ENCODE data around the gene SHC3. TPM values are rescaled to one million over a fixed set of nuclear protein-coding genes. Genes with fewer than 3 reads are reported as not detected.

The SHC3 gene
- total RNA-seq, 2 experiments from 2014 or later: not detected

DNA sequence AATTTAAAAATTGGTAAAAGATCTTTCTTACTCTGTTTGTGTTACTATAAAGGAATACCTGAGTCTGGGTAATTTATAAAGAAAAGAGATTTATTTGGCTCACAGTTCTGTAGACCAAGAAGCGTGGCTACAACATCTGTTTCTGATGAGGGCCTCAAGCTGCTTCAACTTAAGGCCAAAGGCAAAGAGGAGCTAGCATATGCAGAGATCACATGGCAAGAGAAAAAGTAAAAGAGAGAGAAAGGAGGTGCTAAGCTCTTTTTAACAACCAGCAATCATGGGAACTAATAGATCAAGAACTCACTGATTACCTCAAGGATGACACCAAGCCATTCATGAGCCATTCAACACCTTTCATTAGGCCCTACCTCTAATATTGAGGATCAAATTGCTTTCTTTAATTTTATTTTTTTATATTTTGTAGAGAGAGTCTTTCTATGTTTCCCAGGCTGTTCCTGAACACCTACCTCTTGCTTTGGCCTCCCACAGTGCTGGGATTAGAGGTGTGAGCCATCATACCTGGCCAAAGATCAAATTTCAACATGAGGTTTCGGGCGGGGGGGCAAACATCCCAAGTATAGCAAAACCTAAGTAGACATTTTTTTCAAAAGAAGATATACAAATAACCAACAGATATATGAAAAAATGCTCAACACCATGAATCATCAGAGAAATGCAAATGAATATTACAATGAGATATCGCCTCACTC, 16.0 kb upstream of the SHC3 start:
- peaks cover 6% of the 10 kb centered on the region for H3K27me3 Mint-ChIP-seq
- ChIA-PET CTCF (interaction anchor here (0.7 kb wide), 1 partner anchor 68 kb away, joined by 4 read pairs; no protein-coding TSS in a partner anchor), POLR2A (interaction anchor here (0.5 to 0.7 kb wide), 2 partner anchors 35 to 99 kb away, joined by 3 read pairs; no protein-coding TSS in a partner anchor)
- H3K4me3 Mint-ChIP-seq: no peak overlapping the region
- no peak overlapping the region for H3K27ac Mint-ChIP-seq
- TF ChIP-seq, protein P1, sequence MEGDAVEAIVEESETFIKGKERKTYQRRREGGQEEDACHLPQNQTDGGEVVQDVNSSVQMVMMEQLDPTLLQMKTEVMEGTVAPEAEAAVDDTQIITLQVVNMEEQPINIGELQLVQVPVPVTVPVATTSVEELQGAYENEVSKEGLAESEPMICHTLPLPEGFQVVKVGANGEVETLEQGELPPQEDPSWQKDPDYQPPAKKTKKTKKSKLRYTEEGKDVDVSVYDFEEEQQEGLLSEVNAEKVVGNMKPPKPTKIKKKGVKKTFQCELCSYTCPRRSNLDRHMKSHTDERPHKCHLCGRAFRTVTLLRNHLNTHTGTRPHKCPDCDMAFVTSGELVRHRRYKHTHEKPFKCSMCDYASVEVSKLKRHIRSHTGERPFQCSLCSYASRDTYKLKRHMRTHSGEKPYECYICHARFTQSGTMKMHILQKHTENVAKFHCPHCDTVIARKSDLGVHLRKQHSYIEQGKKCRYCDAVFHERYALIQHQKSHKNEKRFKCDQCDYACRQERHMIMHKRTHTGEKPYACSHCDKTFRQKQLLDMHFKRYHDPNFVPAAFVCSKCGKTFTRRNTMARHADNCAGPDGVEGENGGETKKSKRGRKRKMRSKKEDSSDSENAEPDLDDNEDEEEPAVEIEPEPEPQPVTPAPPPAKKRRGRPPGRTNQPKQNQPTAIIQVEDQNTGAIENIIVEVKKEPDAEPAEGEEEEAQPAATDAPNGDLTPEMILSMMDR (IDR thresholded peaks at IDR 0.05): no peak
- intact Hi-C loops (cut with micrococcal nuclease): no loop called here
- H3K4me1 Mint-ChIP-seq (ENCODE audit: low read depth): no peaks in the 10 kb centered on the region
- H3K36me3 Mint-ChIP-seq (ENCODE audit: low read depth): peaks cover 1% of the 10 kb centered on the region
- no peak for ATAC-seq
- no peak for DNase-seq
- H3K9me3 Mint-ChIP-seq: peaks cover 13% of the 10 kb centered on the region

DNA sequence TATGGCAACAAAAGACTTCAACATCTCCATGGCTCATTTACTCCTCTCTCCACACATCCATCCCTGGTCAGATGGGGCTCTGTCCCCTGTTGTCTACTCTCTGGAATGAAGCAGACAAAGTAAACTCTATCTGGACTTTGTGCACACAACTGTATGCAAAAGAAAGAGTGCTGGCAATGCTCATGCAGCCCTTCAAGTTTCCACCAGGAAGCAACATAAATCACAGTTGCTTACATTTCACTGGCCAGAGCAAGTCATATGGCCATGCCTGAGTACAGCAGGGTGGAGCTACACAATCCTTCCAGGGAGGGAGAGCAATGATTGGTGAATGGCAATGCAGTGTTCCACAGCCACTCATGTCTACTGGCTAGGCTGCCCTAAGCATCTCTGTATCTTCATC, 12.4 kb upstream of the SHC3 start:
- peaks cover 6% of the 10 kb centered on the region for H3K27me3 Mint-ChIP-seq
- TF ChIP-seq, protein P1 (IDR thresholded peaks at IDR 0.05): no peak
- no peaks in the 10 kb centered on the region for H3K4me1 Mint-ChIP-seq (ENCODE audit: low read depth)
- H3K36me3 Mint-ChIP-seq (ENCODE audit: low read depth): no peaks in the 10 kb centered on the region
- ChIA-PET POLR2A (no interaction called here), CTCF (no interaction called here)
- ATAC-seq: no peak
- peaks cover 4% of the 10 kb centered on the region for H3K9me3 Mint-ChIP-seq
- intact Hi-C loops (cut with micrococcal nuclease): no loop called here
- no peak for DNase-seq
- no peak overlapping the region for H3K4me3 Mint-ChIP-seq
- H3K27ac Mint-ChIP-seq: no peak overlapping the region

DNA sequence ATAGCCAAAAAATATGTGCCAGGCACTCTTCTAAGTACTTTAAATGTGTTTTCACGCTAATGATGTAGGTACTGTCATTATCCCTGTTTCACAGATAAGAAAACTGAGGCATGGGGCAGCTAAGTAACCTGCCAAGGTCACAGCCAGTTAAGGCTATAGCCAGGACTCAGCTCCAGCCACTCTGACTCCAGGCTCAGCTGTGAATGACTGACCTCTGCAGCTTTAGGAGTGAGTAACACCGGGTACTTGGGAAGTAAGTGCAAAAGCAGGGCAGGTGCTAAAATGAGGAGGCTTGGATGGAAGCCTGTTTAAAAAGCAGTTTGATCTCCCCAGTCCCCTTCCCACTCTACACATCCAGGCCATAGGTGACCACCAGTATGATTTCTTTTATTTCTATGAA, 10.6 kb upstream of the SHC3 start:
- H3K9me3 Mint-ChIP-seq: peaks cover 4% of the 10 kb centered on the region
- ATAC-seq: no peak
- no peaks in the 10 kb centered on the region for H3K4me1 Mint-ChIP-seq (ENCODE audit: low read depth)
- POLR2A ChIA-PET: interaction anchor here (0.6 kb wide), 1 partner anchor 400 kb away, joined by 3 read pairs; no protein-coding TSS in a partner anchor
- no peaks in the 10 kb centered on the region for H3K36me3 Mint-ChIP-seq (ENCODE audit: low read depth)
- CTCF ChIA-PET: no interaction called here
- no peak overlapping the region for H3K4me3 Mint-ChIP-seq
- intact Hi-C loops (cut with micrococcal nuclease): no loop called here
- DNase-seq: no peak
- no peak overlapping the region for H3K27ac Mint-ChIP-seq
- H3K27me3 Mint-ChIP-seq: peaks cover 14% of the 10 kb centered on the region
- TF ChIP-seq, protein P1 (IDR thresholded peaks at IDR 0.05): no peak

DNA sequence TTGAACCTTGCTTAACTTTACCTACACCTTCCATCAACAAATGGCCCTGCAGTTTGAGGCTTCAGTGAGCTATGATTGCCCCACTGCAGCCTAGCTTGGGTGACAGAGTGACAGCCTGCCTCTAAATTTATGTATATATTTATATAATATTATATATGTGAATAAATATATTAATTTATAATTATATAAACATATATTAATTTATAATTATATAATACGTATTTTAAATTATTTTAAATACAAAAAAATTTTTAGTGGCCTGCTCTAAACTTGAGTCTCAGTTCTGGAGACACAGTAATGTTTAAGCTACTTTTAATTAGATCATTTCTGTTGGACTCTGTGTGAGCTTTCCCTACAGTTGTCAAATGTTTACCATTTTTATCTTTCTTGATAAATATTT, 9.3 kb upstream of the SHC3 start:
- ATAC-seq: no peak
- no peaks in the 10 kb centered on the region for H3K36me3 Mint-ChIP-seq (ENCODE audit: low read depth)
- no peak overlapping the region for H3K27ac Mint-ChIP-seq
- H3K27me3 Mint-ChIP-seq: peaks cover 18% of the 10 kb centered on the region
- H3K4me1 Mint-ChIP-seq (ENCODE audit: low read depth): no peaks in the 10 kb centered on the region
- ChIA-PET CTCF (no interaction called here), POLR2A (no interaction called here)
- TF ChIP-seq, protein P1 (IDR thresholded peaks at IDR 0.05): no peak
- intact Hi-C loops (cut with micrococcal nuclease): no loop called here
- DNase-seq: no peak
- no peak overlapping the region for H3K4me3 Mint-ChIP-seq
- H3K9me3 Mint-ChIP-seq: peaks cover 3% of the 10 kb centered on the region

DNA sequence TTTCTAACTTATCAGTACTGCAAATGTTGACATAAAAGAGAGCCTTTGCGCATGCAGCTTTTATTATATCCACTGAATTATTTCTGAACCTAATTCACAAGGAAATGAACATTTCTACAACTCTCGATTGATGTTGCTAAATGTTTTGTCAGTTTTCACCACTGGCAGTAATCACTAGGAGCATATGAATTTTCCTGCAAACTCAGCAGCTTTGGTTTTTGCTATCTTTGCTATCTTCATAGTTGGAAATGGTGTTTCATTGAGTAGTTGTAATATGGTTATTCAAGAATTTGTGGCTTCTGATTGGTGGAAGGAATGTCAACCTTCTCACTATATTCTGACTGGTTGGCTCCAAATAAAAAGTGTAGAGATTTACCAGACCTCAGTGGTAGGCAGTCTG, 8.9 kb upstream of the SHC3 start:
- Mint-ChIP-seq H3K27ac (no peak overlapping the region), H3K4me1 (ENCODE audit: low read depth) (no peaks in the 10 kb centered on the region), H3K4me3 (no peak overlapping the region), H3K36me3 (ENCODE audit: low read depth) (no peaks in the 10 kb centered on the region), H3K9me3 (peaks cover under 1% of the 10 kb centered on the region), H3K27me3 (peaks cover 21% of the 10 kb centered on the region)
- TF ChIP-seq, protein P1 (IDR thresholded peaks at IDR 0.05): no peak
- DNase-seq: no peak
- CTCF ChIA-PET: no interaction called here
- POLR2A ChIA-PET: no interaction called here
- ATAC-seq: no peak
- intact Hi-C loops (cut with micrococcal nuclease): no loop called here

Data from activated CD8-positive, alpha-beta T cell treated with anti-CD3 and anti-CD28 coated beads for 36 hours (primary cell).